ENCODE results near the gene CD47.

GRCh38 chr3:108012304-108012703, 78.5 kb downstream of the CD47 start:
- TF ChIP-seq, protein P1, sequence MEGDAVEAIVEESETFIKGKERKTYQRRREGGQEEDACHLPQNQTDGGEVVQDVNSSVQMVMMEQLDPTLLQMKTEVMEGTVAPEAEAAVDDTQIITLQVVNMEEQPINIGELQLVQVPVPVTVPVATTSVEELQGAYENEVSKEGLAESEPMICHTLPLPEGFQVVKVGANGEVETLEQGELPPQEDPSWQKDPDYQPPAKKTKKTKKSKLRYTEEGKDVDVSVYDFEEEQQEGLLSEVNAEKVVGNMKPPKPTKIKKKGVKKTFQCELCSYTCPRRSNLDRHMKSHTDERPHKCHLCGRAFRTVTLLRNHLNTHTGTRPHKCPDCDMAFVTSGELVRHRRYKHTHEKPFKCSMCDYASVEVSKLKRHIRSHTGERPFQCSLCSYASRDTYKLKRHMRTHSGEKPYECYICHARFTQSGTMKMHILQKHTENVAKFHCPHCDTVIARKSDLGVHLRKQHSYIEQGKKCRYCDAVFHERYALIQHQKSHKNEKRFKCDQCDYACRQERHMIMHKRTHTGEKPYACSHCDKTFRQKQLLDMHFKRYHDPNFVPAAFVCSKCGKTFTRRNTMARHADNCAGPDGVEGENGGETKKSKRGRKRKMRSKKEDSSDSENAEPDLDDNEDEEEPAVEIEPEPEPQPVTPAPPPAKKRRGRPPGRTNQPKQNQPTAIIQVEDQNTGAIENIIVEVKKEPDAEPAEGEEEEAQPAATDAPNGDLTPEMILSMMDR (IDR thresholded peaks at IDR 0.05) = no peak
- no peak for TF ChIP-seq ZFX (IDR thresholded peaks at IDR 0.05; ENCODE audit: borderline replicate concordance)

Data from 22Rv1 (cell line).